Left hindlimb (tissue), 1 donor: ENCODE measurements around the gene THBS4.

ENCODE experiments used
- DNase-seq: peaks from one replicate; pipeline ENCODE4 v3.0.0-alpha.2; 2018

Gene THBS4

GRCh38 chr5:80122579-80122978 lies 87.4 kb downstream of the THBS4 start:
- no peak for DNase-seq

GRCh38 chr5:80124121-80124918 lies 89.2 kb downstream of the THBS4 start:
- DNase-seq: no peak

- no peak for DNase-seq
Measured at GRCh38 chr5:80125022-80125961, 90.1 kb downstream of the THBS4 start.

GRCh38 chr5:80125962-80126480 lies 90.9 kb downstream of the THBS4 start:
- DNase-seq: no peak

- DNase-seq: no peak
Measured at GRCh38 chr5:80127116-80127552, 92.0 kb downstream of the THBS4 start.

GRCh38 chr5:80128141-80128540 lies 93.0 kb downstream of the THBS4 start:
- no peak for DNase-seq

GRCh38 chr5:80129146-80129545 lies 94.0 kb downstream of the THBS4 start:
- DNase-seq: no peak
